Loucy (cell line): ENCODE results near the gene FAM131C.

Source experiments
- EZH2phosphoT487 ChIP-seq: fragments of 200-600 bp; IDR thresholded peaks from 2 replicates; pipeline ENCODE4 v1.6.1; 2018; ENCODE audit warnings: antibody characterized with exemption, mild to moderate bottlenecking, moderate library complexity, borderline replicate concordance
- TF ChIP-seq, protein P1 (sequence below): fragments of 200-600 bp; sonication (generic); conservative IDR thresholded peaks from 2 replicates; pipeline ENCODE4 v1.5.1; 2014; ENCODE audit warnings: mild to moderate bottlenecking, antibody characterized with exemption, low read length

DNA sequence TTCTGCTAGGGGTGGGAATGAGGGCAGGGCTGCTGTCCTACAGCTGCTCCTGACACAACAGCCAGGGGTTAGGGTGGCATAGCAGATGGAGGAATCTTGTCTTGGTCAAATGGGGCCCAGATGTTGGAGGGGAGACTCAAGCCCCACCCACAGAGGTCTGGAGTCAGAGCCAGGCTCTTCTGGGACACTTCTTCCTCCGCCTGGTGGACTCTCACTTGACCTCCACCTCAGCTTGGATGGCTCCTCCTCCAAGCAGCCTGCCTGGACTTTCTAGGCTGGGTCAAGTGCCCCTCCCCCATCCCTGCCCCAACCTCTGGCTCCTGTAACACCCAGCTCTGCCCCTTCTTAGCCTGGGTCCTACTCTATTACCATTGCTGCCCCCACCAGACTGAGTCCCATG lies 47.0 kb upstream of the FAM131C start:
- TF ChIP-seq, protein P1, sequence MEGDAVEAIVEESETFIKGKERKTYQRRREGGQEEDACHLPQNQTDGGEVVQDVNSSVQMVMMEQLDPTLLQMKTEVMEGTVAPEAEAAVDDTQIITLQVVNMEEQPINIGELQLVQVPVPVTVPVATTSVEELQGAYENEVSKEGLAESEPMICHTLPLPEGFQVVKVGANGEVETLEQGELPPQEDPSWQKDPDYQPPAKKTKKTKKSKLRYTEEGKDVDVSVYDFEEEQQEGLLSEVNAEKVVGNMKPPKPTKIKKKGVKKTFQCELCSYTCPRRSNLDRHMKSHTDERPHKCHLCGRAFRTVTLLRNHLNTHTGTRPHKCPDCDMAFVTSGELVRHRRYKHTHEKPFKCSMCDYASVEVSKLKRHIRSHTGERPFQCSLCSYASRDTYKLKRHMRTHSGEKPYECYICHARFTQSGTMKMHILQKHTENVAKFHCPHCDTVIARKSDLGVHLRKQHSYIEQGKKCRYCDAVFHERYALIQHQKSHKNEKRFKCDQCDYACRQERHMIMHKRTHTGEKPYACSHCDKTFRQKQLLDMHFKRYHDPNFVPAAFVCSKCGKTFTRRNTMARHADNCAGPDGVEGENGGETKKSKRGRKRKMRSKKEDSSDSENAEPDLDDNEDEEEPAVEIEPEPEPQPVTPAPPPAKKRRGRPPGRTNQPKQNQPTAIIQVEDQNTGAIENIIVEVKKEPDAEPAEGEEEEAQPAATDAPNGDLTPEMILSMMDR = no peak
- no peak for TF ChIP-seq EZH2phosphoT487
